Measurements from ENCODE around the gene S100A8.

S100A8 gene

GRCh38 chr1:153431928-153432327 lies 41.1 kb upstream of the S100A8 start:
- DNase-seq (ENCODE audit: low read depth) = no peak
- H3K4me3 ChIP-seq (ENCODE audit: low read depth, low read length) = no peak overlapping the region
- no peak for TF ChIP-seq CTCF (IDR thresholded peaks at IDR 0.05; ENCODE audit: control insufficient read depth, extremely low read depth, insufficient read depth)

- TF ChIP-seq CTCF (IDR thresholded peaks at IDR 0.05; ENCODE audit: control insufficient read depth, extremely low read depth, insufficient read depth) = no peak
- no peak for DNase-seq (ENCODE audit: low read depth)
- no peak overlapping the region for H3K4me3 ChIP-seq (ENCODE audit: low read depth, low read length)
Observed at GRCh38 chr1:153431427-153431826, 40.6 kb upstream of the S100A8 start.

- TF ChIP-seq CTCF (IDR thresholded peaks at IDR 0.05; ENCODE audit: control insufficient read depth, extremely low read depth, insufficient read depth) = no peak
- no peak for DNase-seq (ENCODE audit: low read depth)
- no peak overlapping the region for H3K4me3 ChIP-seq (ENCODE audit: low read depth, low read length)
Observed at GRCh38 chr1:153431002-153431401, 40.1 kb upstream of the S100A8 start.

- DNase-seq (ENCODE audit: low read depth) = no peak
- no peak overlapping the region for H3K4me3 ChIP-seq (ENCODE audit: low read depth, low read length)
- no peak for TF ChIP-seq CTCF (IDR thresholded peaks at IDR 0.05; ENCODE audit: control insufficient read depth, extremely low read depth, insufficient read depth)
Observed at GRCh38 chr1:153430561-153430960, 39.7 kb upstream of the S100A8 start.

GRCh38 chr1:153430166-153430553 lies 39.3 kb upstream of the S100A8 start:
- TF ChIP-seq CTCF (IDR thresholded peaks at IDR 0.05; ENCODE audit: control insufficient read depth, extremely low read depth, insufficient read depth) = no peak
- no peak overlapping the region for H3K4me3 ChIP-seq (ENCODE audit: low read depth, low read length)
- no peak for DNase-seq (ENCODE audit: low read depth)

GRCh38 chr1:153429266-153430165 lies 38.6 kb upstream of the S100A8 start:
- no peak for DNase-seq (ENCODE audit: low read depth)
- H3K4me3 ChIP-seq (ENCODE audit: low read depth, low read length) = no peak overlapping the region

More at GRCh38 chr1:153429266-153430165, 38.6 kb upstream of the S100A8 start:
- TF ChIP-seq CTCF (IDR thresholded peaks at IDR 0.05; ENCODE audit: control insufficient read depth, extremely low read depth, insufficient read depth) = no peak
